SK-N-DZ (cell line): Measurements from ENCODE around the gene ILKAP.

Experiments used
- DNase-seq: peaks from one replicate; pipeline ENCODE4 v3.0.0-alpha.2; 2015; ENCODE audit warnings: low spot score

ILKAP gene

DNA sequence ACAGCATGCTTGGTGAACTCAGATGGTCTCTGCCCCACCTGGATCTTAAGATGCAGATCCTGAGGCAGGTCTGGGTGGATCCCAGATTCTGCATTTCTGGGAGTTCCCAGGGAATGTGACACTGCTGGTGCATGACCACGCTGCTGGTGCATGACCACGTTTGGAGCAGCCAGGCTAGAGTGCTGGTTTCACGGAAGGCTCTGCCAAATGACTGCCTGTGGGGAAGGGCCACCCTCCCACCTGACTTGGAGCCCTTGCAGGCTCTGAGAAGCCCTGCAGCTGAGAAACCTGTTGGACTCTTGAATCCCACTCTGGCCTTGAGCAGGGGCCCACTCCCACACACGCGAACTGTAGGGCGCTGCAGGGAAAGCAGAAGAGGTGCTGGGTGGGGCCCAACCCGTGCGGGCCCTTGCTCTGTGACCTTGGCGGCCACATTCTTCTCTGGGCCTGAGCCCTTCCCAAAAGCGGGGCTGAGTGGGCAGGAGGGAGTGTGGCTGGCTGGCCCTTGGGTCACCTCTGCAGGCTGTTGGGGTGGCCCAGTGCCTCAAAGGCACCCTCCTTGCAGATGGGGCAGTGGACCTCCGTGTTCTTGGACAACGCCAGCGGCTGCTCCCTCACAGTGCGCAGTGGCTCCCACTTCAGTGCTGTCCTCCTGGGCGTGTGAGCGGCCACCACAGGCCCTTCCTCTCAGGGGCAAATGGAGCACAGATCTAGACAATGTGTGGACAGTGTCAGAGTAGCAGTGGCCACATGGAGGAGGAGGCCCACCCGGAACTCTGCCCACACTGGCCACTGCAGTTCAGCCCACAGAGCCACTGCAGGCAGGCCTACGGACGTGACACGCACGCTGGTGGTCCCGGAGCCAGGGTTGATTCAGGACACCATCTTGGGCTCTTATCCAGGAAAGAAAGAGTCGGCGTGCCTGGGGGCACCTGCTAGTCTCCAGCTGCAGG, 36.8 kb downstream of the ILKAP start:
- DNase-seq: no peak

DNA sequence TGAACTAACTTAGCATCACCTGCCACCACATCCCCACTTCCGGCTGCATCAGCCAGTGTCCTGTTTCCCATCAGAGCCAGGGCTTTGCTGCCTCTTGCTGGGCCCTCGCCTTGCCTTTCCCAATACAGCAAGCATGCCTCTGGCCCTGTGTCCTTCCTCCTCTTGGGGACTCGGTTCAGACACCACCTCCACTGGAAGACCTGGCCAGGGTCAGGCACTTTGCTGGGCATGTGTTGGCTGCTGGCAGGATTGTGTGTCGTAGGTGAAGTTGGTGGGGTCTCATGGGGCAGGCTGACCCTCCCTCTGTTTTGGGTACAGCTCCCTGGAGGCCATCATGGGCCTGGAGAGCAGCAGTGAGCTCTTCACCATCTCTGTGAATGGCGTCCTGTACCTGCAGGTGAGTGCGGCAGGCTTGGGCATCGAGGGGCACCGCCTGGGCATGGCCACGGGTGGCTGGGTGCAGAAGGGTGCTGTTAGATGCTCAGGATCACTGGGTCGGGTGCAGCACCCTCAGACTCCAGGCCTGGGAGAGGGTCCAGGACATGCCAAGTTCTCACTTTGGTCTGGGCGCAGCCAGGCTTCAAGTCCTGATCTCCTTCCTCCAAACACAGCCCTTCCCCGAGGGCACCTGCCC, 38.1 kb downstream of the ILKAP start:
- no peak for DNase-seq

DNA sequence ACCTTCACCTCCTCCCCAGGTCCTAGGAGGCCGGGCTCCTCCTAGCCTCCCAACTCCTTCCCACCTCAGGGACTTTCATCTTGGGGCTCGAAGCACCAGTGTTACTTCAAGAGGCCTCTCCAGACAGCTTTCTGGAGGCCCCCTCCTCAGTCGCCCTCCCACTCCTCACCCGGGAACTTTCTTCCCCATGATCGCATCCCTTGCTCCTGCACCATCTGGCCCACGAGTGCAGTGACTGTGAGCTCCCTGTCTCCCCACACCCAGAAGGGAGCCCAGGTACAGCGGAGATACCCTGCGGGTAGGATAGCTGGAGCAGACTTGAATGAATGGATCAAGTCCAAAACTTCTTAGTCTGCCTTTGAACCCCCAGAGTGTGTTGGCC, 38.6 kb downstream of the ILKAP start:
- DNase-seq: no peak

DNA sequence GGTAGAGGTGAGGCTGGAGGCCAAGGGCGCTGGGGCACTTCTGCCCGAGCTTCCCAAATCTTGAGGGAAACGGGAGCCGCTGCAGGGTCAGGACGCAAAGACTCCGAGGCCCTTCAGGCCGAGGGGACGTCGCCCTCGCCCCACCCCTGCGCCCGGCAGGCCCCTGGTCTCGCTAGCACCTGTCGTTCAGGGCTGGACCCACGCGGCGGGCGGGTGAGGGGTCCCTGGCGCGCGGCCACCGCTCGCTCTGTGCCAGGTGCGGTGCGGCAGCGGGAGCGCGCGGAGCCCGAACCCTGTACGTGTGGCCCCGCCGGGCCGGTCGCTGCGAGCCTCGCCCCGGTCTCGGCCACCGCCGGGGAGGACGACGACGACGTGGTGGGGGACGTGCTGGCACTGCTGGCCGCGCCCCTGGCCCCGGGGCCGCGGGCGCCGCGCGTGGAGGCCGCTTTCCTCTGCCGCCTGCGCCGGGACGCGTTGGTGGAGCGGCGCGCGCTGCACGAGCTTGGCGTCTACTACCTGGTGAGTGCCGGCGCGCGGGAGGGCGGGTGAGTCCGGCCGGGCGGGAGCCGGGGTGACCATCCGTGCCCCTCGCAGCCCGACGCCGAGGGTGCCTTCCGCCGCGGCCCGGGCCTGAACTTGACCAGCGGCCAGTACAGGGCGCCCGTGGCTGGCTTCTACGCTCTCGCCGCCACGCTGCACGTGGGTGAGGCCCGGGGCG, 39.9 kb downstream of the ILKAP start:
- no peak for DNase-seq

DNA sequence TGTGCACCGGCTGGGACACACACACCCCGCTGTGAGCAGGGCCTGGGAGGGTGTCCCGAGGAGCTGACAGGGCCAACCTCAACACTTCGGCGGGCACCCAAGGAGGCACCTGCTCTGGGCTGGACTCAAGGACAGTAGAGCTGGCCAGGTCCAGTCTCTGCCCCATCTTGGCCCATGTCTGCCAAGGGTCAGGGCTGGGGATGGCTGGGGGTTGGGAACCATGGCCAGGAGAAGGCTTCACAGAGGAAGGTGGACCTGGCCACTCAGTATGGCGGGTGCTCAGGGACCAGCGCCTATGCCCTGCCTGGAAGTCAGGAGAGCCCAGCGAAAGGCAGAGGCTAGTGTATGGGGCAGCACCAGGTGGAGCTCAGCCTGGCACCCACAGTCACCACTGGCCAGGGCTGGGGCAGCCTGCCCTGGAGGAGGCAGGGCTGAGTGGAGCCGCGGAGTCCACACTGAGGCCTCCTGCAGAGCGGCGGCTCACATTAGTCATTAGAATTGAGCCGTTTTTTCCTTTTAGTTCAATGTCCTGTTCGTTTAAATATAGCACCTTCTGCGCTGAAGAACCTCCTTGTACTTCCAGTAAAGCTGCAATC, 40.6 kb downstream of the ILKAP start:
- DNase-seq: no peak

DNA sequence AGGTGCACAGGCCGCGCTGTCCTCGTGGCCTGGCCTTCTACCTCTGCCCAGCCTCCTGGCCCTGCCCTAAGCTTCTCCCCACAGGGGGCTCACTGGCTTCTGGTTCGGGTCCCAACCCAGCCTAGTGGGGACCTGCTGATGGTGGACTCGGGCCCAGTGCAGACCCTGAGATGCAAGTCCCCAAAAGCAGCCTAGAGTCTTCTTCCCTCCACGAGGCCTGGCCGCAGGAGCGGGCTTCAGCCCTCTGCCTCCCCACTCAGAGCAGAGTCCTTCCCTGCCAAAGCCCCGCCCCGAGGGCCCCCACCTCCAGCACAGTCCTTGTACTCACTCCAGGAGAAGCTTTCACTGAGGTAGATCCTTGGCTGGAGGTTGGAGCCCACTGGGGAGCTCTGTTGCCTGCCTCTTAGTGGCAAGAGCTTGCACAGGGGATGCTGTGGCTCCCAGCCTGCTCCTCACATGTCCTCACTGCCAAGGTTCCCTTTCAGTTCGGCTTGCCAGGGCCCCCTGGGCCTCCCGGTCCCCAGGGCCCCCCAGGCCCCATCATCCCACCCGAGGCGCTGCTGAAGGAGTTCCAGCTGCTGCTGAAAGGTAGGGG, 41.1 kb downstream of the ILKAP start:
- no peak for DNase-seq

DNA sequence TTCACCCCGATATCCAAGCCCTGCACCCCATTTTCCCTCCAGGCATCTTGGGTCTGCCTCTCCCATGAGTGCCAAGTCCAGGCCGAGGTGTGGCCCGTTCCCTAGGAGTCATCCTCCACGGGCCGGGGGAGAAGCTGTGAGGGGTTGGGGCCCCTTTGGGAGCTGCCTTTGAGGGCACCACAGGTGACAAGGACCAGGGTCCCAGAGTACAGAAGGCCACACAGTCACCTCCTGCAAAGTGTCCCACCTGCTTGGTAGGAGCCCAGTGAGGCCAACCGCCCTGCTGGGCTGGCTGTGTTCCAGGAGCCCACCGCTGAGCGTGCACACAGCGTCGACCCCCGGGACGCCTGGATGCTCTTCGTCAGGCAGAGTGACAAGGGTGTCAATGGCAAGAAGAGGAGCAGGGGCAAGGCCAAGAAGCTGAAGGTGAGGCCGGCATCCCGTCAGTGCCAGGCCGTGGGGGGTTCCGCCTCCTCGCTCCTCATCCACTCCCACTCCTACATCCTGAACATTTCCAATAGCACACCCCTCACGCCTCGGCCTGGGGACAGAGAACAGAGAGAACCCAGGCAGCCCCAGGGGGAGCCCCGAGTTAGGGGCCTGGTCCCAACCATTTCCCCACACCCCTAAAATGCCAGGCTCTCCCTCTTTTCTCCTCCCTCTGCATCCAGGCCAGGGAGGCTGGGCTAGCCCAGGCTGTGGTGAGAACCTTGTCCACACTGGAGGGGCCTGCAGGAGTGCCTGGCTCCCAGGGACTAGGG, 42.0 kb downstream of the ILKAP start:
- no peak for DNase-seq

DNA sequence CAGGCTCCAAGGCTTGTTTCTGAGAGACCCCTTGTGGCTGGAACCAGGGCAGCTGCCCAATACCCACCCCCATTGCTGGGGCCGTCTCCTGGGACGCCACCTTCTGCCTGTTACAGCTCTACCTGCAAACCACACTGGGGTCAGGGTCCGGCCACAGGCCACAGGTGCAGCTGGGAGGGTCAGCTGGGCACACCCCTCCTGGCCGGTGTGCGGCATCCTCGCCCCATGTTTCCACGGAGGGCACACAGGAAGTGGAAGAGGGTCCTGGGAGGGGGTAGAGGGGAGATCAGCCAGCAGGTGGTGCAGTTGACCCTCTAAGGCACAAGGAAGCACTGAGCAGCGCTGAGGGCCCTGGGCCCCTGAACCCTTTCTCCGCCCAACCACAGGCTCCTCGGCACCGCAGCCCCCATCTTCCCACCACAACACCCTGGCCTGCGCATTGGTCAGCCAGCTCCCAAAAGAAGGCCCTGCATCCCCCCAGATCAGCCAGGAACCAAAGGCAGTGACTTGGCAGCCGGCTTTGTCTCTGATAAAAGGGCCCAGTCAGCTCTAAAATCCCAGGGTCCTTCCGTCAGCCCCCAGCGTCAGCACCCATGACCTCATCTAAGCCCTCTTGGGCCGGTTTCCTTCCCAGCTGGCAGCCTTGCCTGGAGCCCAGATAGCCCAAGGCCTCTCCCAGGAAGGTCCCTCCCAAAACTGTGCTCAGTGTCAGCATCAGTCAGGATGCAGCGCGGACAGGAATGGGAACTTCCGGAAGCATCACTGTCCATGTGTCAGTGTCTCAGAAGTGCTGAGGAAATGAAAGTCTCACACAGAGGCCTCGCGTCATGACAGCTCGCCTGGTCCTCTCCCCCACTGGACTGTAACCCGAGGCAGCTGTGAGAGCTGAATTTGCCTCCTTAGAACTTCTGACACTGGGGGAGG, 43.0 kb downstream of the ILKAP start:
- peak; percentile 83 for DNase-seq

DNA sequence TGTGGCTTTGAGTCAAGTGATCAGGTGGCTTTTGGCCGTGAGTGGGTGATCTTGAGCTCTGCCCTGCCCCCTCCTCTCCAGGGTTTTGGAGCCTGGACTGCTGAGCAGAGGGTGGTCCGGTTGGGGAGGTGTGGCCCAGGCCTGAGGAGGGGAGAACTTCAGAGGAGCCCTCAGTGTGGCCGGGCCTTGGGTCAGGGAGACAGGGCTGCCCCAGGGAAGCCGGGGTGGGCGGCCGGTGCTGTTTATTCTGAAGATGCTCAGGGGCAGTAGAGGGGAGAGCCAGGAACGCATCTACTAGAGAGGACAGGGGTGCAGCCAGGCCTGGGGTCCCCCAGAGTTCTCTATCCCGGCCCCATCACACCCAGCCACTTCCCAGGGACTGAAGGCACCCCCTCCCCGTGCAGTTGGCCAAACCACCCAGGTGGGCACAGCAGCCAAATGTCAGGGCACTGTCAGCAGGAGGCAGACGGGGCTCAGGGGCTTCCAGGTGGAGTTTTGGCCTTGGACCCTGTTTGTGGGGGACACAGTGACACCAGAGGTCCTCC, 43.8 kb downstream of the ILKAP start:
- DNase-seq: no peak

DNA sequence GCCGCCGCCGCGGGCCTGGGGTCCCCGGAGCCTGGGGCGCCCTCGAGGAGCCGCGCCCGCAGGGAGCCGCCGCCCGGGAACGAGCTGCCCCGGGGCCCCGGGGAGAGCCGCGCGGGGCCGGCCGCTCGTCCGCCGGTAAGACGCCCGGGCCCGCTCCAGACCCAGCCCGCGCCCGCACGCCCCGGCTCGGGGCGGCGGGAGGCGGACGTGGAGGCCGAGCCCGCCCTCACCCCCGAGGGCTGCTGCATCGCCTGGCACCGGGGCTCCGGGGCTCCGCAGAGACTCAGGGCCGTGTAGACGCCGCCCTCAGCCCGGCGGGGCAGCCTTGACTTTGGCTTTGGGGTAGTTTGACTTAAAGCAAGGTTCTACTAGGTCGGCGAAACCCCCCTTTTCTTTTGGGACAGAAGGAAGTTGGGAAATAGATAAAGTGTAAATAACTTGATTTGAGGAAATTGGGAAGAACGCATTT, 44.4 kb downstream of the ILKAP start:
- no peak for DNase-seq

DNA sequence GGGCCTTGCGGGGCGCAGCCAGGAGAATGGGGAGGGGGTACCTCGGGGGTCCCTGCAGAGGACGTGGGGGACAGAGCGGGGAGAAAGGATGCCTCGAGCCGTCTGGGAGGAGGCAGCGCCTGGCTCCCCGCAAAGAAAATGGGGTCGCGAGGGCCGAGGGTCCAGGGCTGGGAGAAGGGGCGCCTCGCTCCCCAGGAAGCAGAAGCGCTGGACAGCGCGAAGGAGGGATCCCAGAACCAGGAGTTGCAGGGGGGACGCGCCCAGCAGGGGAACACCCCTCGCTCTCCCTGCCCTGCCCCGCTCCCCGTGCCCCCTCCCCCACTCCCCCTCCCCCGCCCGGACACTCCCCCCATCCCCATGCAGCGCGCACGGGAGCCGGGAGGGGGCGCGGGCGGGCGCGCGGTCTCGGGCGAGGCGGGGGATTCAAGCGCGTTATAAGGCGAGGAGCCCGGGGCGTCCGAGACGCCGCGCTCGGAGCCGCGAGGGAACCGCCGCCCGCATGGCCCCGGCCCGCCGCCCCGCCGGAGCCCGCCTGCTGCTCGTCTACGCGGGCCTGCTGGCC, 44.9 kb downstream of the ILKAP start, which contains the start of gene ERFE:
TSS of gene ERFE (plus strand) at position 462 of the 562 bp plus-strand sequence. CDS start at position 500, 38 bp downstream.
- DNase-seq: peak; percentile 45

DNA sequence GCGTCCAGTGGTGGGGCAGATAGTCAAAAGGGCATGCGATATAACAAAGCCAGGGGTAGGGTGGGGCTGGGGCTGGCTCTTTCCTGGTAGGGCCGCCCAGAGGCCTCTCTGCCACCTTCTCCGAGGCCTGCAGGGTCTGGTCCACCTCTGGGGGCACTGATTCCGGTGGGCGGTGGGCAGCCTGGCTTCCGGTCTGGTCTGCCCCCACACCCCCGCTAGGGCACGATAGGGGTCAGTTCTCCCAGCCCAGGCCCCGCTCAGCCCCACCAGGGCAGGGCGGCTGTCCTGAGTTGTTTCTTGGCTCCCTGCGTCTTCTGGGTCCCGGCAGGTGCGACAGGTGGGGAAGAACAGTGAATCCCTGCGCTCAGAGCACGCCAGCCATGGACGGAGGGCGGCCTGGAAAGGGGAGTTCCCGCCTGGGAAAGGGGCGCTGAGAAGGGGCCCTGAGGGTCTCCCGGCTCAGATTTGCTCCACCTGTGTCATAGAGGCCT, 45.4 kb downstream of the ILKAP start:
- no peak for DNase-seq

DNA sequence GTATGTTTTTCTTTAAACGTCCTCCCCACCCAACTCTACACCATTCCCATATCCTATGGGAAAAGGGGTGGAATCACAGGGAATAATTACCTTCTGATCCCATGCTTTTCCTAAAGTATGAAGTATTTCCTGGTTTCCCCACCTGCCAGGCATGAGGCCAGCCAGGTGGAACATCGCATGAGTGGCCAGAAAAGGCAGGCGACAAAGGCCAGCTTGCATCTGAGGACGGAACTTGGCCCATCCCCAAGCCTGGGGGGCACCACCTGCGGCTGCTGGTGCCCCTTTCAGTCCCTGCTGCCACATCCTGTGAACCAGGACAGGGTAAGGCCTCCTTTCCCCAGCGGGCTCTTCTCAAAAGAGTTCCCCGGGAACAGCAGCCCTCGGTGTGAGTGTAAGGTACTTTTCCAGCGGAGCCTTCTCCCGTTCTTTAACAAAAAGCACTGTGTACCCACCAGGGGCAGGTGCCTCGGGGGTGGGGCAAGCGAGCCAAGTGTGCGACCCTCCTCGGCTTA, 45.9 kb downstream of the ILKAP start:
- no peak for DNase-seq

DNA sequence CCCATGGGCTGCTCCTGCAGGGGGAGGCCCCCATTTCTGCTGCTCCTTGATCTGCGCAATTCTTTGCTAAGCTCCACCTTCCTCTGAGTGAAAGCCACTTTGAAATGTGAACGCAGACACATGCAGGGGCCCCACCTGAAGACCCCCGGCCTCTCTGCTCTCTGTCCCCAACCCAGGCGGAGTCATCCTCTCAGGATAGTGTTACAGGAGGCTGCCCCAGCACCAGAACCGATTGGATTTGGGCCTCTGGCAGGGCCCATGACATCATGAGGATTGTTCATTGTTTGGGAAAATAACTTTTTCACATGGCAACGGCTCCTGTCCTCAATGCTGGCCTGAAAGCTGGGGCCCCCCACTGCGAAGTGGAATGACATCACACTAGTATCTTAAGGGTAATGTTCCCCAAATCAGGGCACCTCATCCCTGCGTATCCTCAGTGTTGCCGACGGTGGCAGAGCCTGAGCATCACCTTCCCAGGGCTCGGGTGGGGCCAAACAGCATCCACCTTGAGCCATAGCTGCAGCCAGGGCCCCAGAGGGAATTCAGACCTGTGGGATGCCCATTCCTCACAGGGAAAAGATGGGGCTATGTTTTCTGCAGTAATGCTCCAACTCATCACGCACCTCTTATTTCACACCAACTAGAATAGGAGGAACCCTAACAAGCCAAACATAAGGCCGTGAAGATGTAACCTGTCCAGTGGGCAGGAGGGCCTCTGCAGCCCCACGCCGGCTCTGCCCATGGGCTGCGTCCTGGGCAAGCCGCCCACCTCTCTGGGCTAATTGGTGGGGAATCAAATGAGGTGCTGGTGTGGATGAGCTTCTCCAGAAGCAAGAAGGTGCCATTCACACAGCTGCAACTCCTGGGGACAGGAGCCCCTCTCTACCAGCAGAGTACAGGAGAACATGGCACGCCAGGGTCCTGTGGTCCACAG, 47.5 kb downstream of the ILKAP start:
- no peak for DNase-seq

DNA sequence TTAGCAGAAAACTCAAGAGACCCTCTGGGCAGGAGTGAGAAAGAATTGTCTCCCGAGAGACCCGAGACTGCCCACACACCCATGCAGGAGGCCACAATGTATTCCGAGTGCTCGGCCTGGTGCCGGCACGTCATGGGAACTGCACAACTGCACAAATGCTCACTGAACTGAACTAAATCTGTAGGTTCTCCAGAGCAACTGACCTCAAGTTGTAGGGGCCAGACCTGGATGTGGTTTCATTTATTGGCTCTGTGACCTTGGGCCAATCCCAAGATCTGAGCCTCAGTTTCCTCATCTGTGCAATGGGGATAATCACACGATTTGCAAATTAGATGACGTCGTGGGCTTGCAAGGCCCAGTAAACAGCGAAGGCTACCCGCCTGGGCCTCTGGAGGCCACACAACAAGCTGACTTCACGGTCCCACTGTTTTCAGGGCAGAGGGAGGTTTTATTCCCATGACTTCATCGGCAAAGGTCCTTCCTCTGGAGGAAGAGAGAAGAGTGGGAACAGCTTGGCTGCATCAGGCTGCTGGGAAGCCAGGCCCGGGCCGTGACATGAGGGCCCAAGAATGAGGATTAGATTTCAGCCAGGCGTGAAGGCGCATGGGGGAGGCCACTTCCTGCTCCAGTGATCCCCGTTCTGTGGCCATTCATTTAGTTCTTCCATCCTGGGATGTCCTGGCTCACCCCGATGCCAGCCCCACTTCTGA, 48.3 kb downstream of the ILKAP start:
- DNase-seq: no peak

DNA sequence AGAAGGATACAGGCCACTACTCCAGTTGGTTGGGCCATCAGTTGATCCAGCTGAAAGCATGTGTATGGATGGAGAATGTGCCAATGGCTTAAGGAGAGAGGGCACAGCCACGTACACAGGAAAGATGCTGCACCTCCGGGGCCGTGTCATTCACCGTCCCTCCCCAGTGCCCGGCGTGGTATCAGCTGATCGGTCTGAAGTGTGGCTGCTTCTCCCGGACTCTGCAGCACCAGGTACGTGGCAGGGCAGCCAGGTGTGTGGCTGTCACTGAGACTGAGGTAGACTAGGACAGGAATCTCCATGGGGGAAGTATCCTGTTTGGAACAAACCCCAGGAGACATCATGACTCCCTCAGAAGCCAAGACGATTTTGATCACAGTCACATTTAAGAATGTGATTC, 48.9 kb downstream of the ILKAP start:
- no peak for DNase-seq
